OCI-LY7 (cell line): ENCODE data around the gene MTHFS. TPM values are rescaled to one million over a fixed set of nuclear protein-coding genes. Genes with fewer than 3 reads are reported as not detected.

Experiments
- Bru-seq: library from RNA; stranded (reverse); fragments of 400-500 nt; gene quantifications from one replicate; lab custom pipeline; 2021; lab: Mats Ljungman, UMichigan
- BruChase-seq, 2 experiments: library from RNA; stranded (reverse); fragments of 400-500 nt; gene quantifications; one replicate each; lab custom pipeline; 2021; lab: Mats Ljungman, UMichigan
- BruUV-seq: library from RNA; stranded (reverse); fragments of 400-500 nt; replicated peaks from 2 replicates; lab custom pipeline; 2021; lab: Mats Ljungman, UMichigan
- CTCF ChIA-PET: fragments of 300-600 bp; sonication (Branson Sonifier 250); formaldehyde crosslinking; loops from one replicate; lab custom pipeline; 2022; ENCODE audit warnings: antibody characterized with exemption; ENCODE audit not compliant: unreplicated experiment; lab: Charles Lee
- POLR2A ChIA-PET: fragments of 300-600 bp; sonication (Branson Sonifier 250); formaldehyde crosslinking; loops from one replicate; lab custom pipeline; 2022; ENCODE audit warnings: antibody characterized with exemption; lab: Charles Lee
- DNase-seq: peaks from one replicate; pipeline ENCODE4 v3.0.0-alpha.2; 2015; ENCODE audit warnings: low spot score
- H2AFZ ChIP-seq: fragments of 200-600 bp; sonication (generic), shearing (Covaris generic); 2 replicates; pipeline ENCODE4 v1.6.1; 2014; ENCODE audit warnings: mild to moderate bottlenecking, antibody characterized with exemption, low read length, moderate library complexity
- H3K27ac ChIP-seq: fragments of 200-600 bp; sonication (generic); 2 replicates; pipeline ENCODE4 v1.5.1; 2014; ENCODE audit warnings: mixed run types, low read depth, mild to moderate bottlenecking, moderate library complexity, low read length, inconsistent platforms; ENCODE audit not compliant: poor library complexity, severe bottlenecking
- H3K36me3 ChIP-seq: fragments of 200-600 bp; sonication (generic); 2 replicates; pipeline ENCODE4 v1.6.1; 2014; ENCODE audit warnings: mild to moderate bottlenecking, antibody characterized with exemption, low read length, moderate library complexity, mixed read lengths; ENCODE audit not compliant: insufficient read depth
- H3K4me1 ChIP-seq: fragments of 200-600 bp; sonication (generic); 2 replicates; pipeline ENCODE4 v1.5.1; 2014; ENCODE audit warnings: mild to moderate bottlenecking, low read length; ENCODE audit not compliant: insufficient read depth, poor library complexity, severe bottlenecking
- H3K4me2 ChIP-seq: fragments of 200-600 bp; sonication (generic); 2 replicates; pipeline ENCODE4 v1.6.1; 2014; ENCODE audit warnings: mild to moderate bottlenecking, low read length
- H3K4me3 ChIP-seq: fragments of 200-600 bp; sonication (generic); 2 replicates; pipeline ENCODE4 v1.5.1; 2014; ENCODE audit warnings: mild to moderate bottlenecking, low read depth, low read length; ENCODE audit not compliant: poor library complexity, severe bottlenecking
- H3K79me2 ChIP-seq: fragments of 200-600 bp; sonication (generic); 2 replicates; pipeline ENCODE4 v1.6.1; 2016; ENCODE audit warnings: low read depth, mild to moderate bottlenecking, low read length, moderate library complexity, mixed read lengths; ENCODE audit not compliant: insufficient read depth
- H3K9me2 ChIP-seq: fragments of 200-600 bp; sonication (generic); 2 replicates; pipeline ENCODE4 v1.6.1; 2016; ENCODE audit warnings: mild to moderate bottlenecking, low read length, mixed read lengths; ENCODE audit not compliant: insufficient read depth
- H3K9me3 ChIP-seq: fragments of 200-600 bp; sonication (generic); 2 replicates; pipeline ENCODE4 v1.6.1; 2014; ENCODE audit warnings: mild to moderate bottlenecking, mixed run types, low read length, mixed read lengths
- H4K20me1 ChIP-seq: fragments of 200-600 bp; sonication (generic); 2 replicates; pipeline ENCODE4 v1.6.1; 2014; ENCODE audit warnings: mild to moderate bottlenecking, antibody characterized with exemption, low read length, moderate library complexity, mixed read lengths; ENCODE audit not compliant: insufficient read depth
- EZH2phosphoT487 ChIP-seq: fragments of 200-600 bp; sonication (generic); IDR thresholded peaks from 2 replicates; pipeline ENCODE4 v1.6.1; 2018; ENCODE audit warnings: low read depth, borderline replicate concordance, mild to moderate bottlenecking, mixed run types, antibody characterized with exemption, low read length, moderate library complexity, mixed read lengths
- intact Hi-C: fragments of 100-400 bp; cut with micrococcal nuclease; formaldehyde crosslinking; loops from one replicate; pipeline ENCODE4 v1.10.0; 2022; ENCODE audit not compliant: unreplicated experiment
- long read RNA-seq: library from polyadenylated mRNA; stranded (forward); transcript quantifications from one replicate; pipeline ENCODE4 v2.0.0, GENCODE V29; 2022
- total RNA-seq, 2 experiments: library from RNA; depleted of rRNA in 1 of 2; stranded (reverse); fragments of >200 nt in 1 of 2; shearing (Covaris generic) in 1 of 2; gene quantifications; 2 replicates each; pipeline ENCODE4 v1.2.3, GENCODE V29; 2014 to 2022
- TF ChIP-seq, protein P1 (sequence below): fragments of 200-600 bp; sonication (generic); conservative IDR thresholded peaks from 2 replicates; pipeline ENCODE4 v1.5.1; 2014; ENCODE audit warnings: mild to moderate bottlenecking, antibody characterized with exemption, low read length, moderate library complexity, mixed read lengths

MTHFS gene
- total RNA-seq (2014; rRNA removed; shearing (Covaris generic)) (12.4 and 16.4 TPM in 2 replicates), total RNA-seq (2022) (26.5 and 32.3 TPM in 2 replicates), Bru-seq, nascent RNA (percentile 63 among the genes with signal in this experiment), BruChase-seq, experiment 1, labeled RNA remaining after a 6-hour chase (percentile 79 among the genes with signal in this experiment), BruChase-seq, experiment 2, labeled RNA remaining after a 2-hour chase (percentile 69 among the genes with signal in this experiment)
- long read RNA-seq, transcript MTHFS-201 (3 exons, 907 nt): major isoform, 33 of 54 reads
- long read RNA-seq, partial matches to known transcripts: 0 of 54 reads
- long read RNA-seq, other reads (novel, unspliced or antisense): 21 of 54 reads

- H2AFZ ChIP-seq: peak within 1 kb of the TSS; percentile 90
- peak within 1 kb of the TSS; percentile 80 for H3K4me3 ChIP-seq
- H3K36me3 ChIP-seq: peaks cover 7% of the 10 kb centered on the region
- no peaks in the 10 kb centered on the region for H3K9me2 ChIP-seq
- CTCF ChIA-PET: no interaction called here
- TF ChIP-seq EZH2phosphoT487: no peak
- TF ChIP-seq, protein P1, sequence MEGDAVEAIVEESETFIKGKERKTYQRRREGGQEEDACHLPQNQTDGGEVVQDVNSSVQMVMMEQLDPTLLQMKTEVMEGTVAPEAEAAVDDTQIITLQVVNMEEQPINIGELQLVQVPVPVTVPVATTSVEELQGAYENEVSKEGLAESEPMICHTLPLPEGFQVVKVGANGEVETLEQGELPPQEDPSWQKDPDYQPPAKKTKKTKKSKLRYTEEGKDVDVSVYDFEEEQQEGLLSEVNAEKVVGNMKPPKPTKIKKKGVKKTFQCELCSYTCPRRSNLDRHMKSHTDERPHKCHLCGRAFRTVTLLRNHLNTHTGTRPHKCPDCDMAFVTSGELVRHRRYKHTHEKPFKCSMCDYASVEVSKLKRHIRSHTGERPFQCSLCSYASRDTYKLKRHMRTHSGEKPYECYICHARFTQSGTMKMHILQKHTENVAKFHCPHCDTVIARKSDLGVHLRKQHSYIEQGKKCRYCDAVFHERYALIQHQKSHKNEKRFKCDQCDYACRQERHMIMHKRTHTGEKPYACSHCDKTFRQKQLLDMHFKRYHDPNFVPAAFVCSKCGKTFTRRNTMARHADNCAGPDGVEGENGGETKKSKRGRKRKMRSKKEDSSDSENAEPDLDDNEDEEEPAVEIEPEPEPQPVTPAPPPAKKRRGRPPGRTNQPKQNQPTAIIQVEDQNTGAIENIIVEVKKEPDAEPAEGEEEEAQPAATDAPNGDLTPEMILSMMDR: peak; percentile 69
- peak within 1 kb of the TSS; percentile 62 for H3K27ac ChIP-seq
- H3K4me1 ChIP-seq: peaks cover 19% of the 10 kb centered on the region
- H3K79me2 ChIP-seq: peaks cover 12% of the 10 kb centered on the region; the same call in 1 of the 2 replicates
- peak within 1 kb of the TSS; percentile 88 for H3K4me2 ChIP-seq
- no peaks in the 10 kb centered on the region for H4K20me1 ChIP-seq
- BruUV-seq: no TSS peak
- H3K9me3 ChIP-seq: no peaks in the 10 kb centered on the region
- peak; percentile 85 for DNase-seq
- POLR2A ChIA-PET: interaction anchor here (0.6 to 3.0 kb wide), 6 partner anchors 9 to 1764 kb away, joined by 3 to 22 read pairs (median 5); no protein-coding TSS in a partner anchor
- intact Hi-C loops: loop anchor here (1.0 to 10.0 kb wide), 5 partner anchors 26 to 275 kb away; partner anchors contain the start of genes FAH and ZFAND6
Measured at GRCh38 chr15:79896634-79897379, at the start of gene MTHFS. TSS of gene MTHFS (minus strand) at chr15:79897014. CDS start at chr15:79896988, 26 bp downstream.

- ChIA-PET CTCF (no interaction called here), POLR2A (interaction anchor here (0.5 kb wide), 1 partner anchor 28 kb away, joined by 3 read pairs; no protein-coding TSS in a partner anchor)
- intact Hi-C loops: no loop called here
- no peak overlapping the region for H2AFZ ChIP-seq
- no peak for TF ChIP-seq EZH2phosphoT487
- TF ChIP-seq, protein P1: no peak
- H4K20me1 ChIP-seq: no peaks in the 10 kb centered on the region
- no peaks in the 10 kb centered on the region for H3K36me3 ChIP-seq
- H3K9me3 ChIP-seq: no peaks in the 10 kb centered on the region
- H3K27ac ChIP-seq: no peak overlapping the region
- no peaks in the 10 kb centered on the region for H3K9me2 ChIP-seq
- H3K4me2 ChIP-seq: no peak overlapping the region
- BruUV-seq: no TSS peak
- no peak overlapping the region for H3K4me3 ChIP-seq
- no peaks in the 10 kb centered on the region for H3K4me1 ChIP-seq
- H3K79me2 ChIP-seq: no peaks in the 10 kb centered on the region
- DNase-seq: no peak
Measured at GRCh38 chr15:79944622-79945021, 47.8 kb upstream of the MTHFS start.
